ENCODE measurements around the gene CATSPERZ. TPM values are rescaled to one million over a fixed set of nuclear protein-coding genes. Genes with fewer than 3 reads are reported as not detected.

CATSPERZ gene
- total and polyA plus RNA-seq, 5 donors = 0.14 TPM; not detected in 4

- WGBS = 90% methylated on average over 33 of the region's 33 CpGs
- Histone ChIP-seq H3K27me3 (ENCODE audit: control insufficient read depth, insufficient read depth) (no peaks in the 10 kb centered on the region), H3K4me3 (ENCODE audit: low read length) (no peak overlapping the region), H3K9me3 (ENCODE audit: control insufficient read depth, low read length) (no peaks in the 10 kb centered on the region), H3K4me1 (ENCODE audit: control insufficient read depth, insufficient read depth, low read length) (peaks cover 3% of the 10 kb centered on the region), H3K27ac (ENCODE audit: low read length) (no peak overlapping the region)
- intact Hi-C loops (cut with DNase I) = no loop called here
- ATAC-seq = no peak
- peak in 1 of 3 donors; percentile 61 for DNase-seq
Measured at GRCh38 chr11:64352099-64352994, 52.2 kb downstream of the CATSPERZ start.

DNA sequence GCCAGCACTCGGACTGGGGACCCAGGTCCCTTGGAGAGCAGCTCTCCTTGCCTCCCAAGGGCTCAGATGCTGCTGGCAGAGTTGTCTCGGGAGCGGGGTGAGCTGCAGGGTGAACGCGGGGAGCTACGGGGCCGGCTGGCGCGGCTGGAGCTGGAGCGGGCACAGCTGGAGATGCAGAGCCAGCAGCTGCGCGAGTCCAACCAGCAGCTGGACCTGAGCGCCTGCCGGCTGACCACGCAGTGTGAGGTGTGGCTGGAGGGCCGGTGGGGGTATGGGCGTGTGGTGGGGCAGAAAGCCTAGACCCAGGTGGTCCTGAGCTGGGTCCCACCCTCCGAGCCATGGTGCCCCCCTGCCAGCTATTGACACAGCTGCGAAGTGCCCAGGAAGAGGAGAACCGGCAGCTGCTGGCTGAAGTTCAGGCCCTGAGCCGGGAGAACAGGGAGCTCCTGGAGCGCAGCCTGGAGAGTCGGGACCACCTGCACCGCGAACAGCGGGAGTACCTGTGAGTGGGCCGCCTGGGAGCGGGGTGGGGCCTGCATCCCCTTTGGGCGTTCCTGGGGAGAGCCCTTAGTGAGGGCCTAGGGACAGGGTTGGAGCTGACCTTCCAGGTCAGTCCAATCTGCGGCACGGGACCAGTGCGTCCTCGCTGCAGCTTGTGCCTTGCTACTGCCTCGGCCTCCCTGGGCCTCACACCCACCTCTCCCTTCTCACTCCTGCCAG is 53.0 kb downstream of the CATSPERZ start:
- peaks cover 5% of the 10 kb centered on the region for H3K4me1 ChIP-seq (ENCODE audit: control insufficient read depth, insufficient read depth, low read length)
- no peaks in the 10 kb centered on the region for H3K27me3 ChIP-seq (ENCODE audit: control insufficient read depth, insufficient read depth)
- intact Hi-C loops (cut with DNase I) = no loop called here
- DNase-seq (peak in 1 of 3 donors; percentile 65), ATAC-seq (no peak)
- H3K27ac ChIP-seq (ENCODE audit: low read length) = no peak overlapping the region
- no peaks in the 10 kb centered on the region for H3K9me3 ChIP-seq (ENCODE audit: control insufficient read depth, low read length)
- WGBS = 86% methylated on average over 34 of the region's 34 CpGs
- no peak overlapping the region for H3K4me3 ChIP-seq (ENCODE audit: low read length)

DNA sequence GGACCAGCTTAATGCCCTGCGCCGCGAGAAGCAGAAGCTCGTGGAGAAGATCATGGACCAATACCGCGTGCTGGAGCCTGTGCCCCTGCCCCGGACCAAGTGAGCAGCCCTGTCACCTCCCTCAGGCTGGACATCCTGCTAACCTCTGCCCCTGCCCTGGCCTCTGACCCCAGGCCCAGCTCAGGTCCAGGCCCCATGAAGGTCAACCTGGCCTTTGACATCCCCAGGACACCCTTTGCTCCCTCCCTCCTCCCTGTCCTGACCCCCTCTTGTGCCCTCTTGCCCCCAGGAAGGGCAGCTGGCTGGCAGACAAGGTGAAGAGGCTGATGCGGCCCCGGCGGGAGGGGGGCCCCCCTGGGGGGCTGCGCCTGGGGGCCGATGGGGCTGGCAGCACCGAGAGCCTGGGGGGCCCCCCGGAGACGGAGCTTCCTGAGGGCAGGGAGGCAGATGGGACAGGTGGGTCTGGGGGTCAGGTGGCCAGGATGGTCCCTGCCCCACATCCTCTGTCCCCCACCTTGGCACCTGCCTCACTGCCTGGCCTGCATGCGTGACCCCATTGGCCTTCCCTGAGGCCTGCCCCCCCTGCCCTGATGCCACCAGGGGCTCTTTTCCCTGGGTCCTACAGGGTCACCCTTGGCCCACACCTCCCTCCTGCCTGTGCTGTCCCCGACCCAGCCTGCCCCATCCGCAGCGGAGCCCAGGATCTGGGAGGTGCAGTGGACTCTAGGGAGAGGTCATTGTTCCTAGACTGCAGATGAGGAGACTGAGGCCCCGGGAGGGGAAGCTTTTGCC is 53.8 kb downstream of the CATSPERZ start:
- WGBS = 82% methylated on average over 20 of the region's 20 CpGs
- peaks cover 10% of the 10 kb centered on the region for H3K4me1 ChIP-seq (ENCODE audit: control insufficient read depth, insufficient read depth, low read length)
- no peaks in the 10 kb centered on the region for H3K9me3 ChIP-seq (ENCODE audit: control insufficient read depth, low read length)
- intact Hi-C loops (cut with DNase I) = no loop called here
- H3K27ac ChIP-seq (ENCODE audit: low read length) = no peak overlapping the region
- ATAC-seq (no peak), DNase-seq (peak in 2 of 3 donors; percentile 49 to 74)
- no peak overlapping the region for H3K4me3 ChIP-seq (ENCODE audit: low read length)
- H3K27me3 ChIP-seq (ENCODE audit: control insufficient read depth, insufficient read depth) = no peaks in the 10 kb centered on the region

Small RNAs within 50 kb of the gene (microRNA-seq; reads per million reads assigned to microRNA genes)
- gene MIR7155 = 0.42 to 1.6 reads per million in 2 donors

Other genes starting within 250 kb of the CATSPERZ start
- gene MACROD1, start 134.2 kb upstream of the CATSPERZ start, total RNA-seq = 10 to 100 TPM; 40.4 to 62.2 (median 52.6) TPM
- gene MACROD1, start 134.2 kb upstream of the CATSPERZ start, polyA plus RNA-seq = 63.8 TPM
- gene STIP1, start 114.2 kb upstream of the CATSPERZ start, total RNA-seq = 100 to 1,000 TPM in 2 of 4 donors, 10 to 100 TPM in 2; 93.0 to 170 (median 122) TPM
- 99.7 TPM for gene STIP1, start 114.2 kb upstream of the CATSPERZ start, polyA plus RNA-seq
- gene FERMT3, start 93.6 kb upstream of the CATSPERZ start, total RNA-seq = 10 to 100 TPM in 3 of 4 donors, 1 to 10 TPM in 1; 5.9 to 17.5 (median 12.3) TPM
- 5.2 TPM for gene FERMT3, start 93.6 kb upstream of the CATSPERZ start, polyA plus RNA-seq
- gene TRPT1, start 74.2 kb upstream of the CATSPERZ start, total RNA-seq = 10 to 100 TPM; 55.3 to 78.1 (median 67.4) TPM
- gene TRPT1, start 74.2 kb upstream of the CATSPERZ start, polyA plus RNA-seq = 95.4 TPM
- gene NUDT22, start 74.1 kb upstream of the CATSPERZ start, total RNA-seq = 10 to 100 TPM; 71.7 to 82.1 (median 78.1) TPM
- gene NUDT22, start 74.1 kb upstream of the CATSPERZ start, polyA plus RNA-seq = 65.7 TPM
- gene DNAJC4, start 69.8 kb upstream of the CATSPERZ start, total RNA-seq = 10 to 100 TPM; 46.3 to 61.0 (median 49.5) TPM
- gene DNAJC4, start 69.8 kb upstream of the CATSPERZ start, polyA plus RNA-seq = 95.7 TPM
- gene VEGFB, start 65.8 kb upstream of the CATSPERZ start, total RNA-seq = 100 to 1,000 TPM; 290 to 377 (median 344) TPM
- gene VEGFB, start 65.8 kb upstream of the CATSPERZ start, polyA plus RNA-seq = 340 TPM
- gene FKBP2, start 59.3 kb upstream of the CATSPERZ start, total RNA-seq = 10 to 100 TPM; 33.5 to 70.3 (median 64.4) TPM
- 173 TPM for gene FKBP2, start 59.3 kb upstream of the CATSPERZ start, polyA plus RNA-seq
- gene PPP1R14B, start 53.4 kb upstream of the CATSPERZ start, total RNA-seq = 100 to 1,000 TPM in 2 of 4 donors, 10 to 100 TPM in 2; 75.3 to 146 (median 105) TPM
- 99.9 TPM for gene PPP1R14B, start 53.4 kb upstream of the CATSPERZ start, polyA plus RNA-seq
- gene PLCB3, start 48.8 kb upstream of the CATSPERZ start, total RNA-seq = 10 to 100 TPM; 10.9 to 14.2 (median 13.7) TPM
- gene PLCB3, start 48.8 kb upstream of the CATSPERZ start, polyA plus RNA-seq = 7.9 TPM
- 100 to 1,000 TPM in 3 of 4 donors, 10 to 100 TPM in 1; 87.5 to 135 (median 111) TPM for gene BAD, start 15.7 kb upstream of the CATSPERZ start, total RNA-seq
- gene BAD, start 15.7 kb upstream of the CATSPERZ start, polyA plus RNA-seq = 164 TPM
- gene GPR137, start 14.5 kb upstream of the CATSPERZ start, total RNA-seq = 10 to 100 TPM; 31.3 to 41.7 (median 38.5) TPM
- 35.2 TPM for gene GPR137, start 14.5 kb upstream of the CATSPERZ start, polyA plus RNA-seq
- not detected for gene KCNK4, start 9.1 kb upstream of the CATSPERZ start, total RNA-seq
- gene KCNK4, start 9.1 kb upstream of the CATSPERZ start, polyA plus RNA-seq = 0.05 TPM
- 100 to 1,000 TPM; 132 to 171 (median 141) TPM for gene ESRRA, start 5.2 kb downstream of the CATSPERZ start, total RNA-seq
- 199 TPM for gene ESRRA, start 5.2 kb downstream of the CATSPERZ start, polyA plus RNA-seq
- 100 to 1,000 TPM in 3 of 4 donors, 10 to 100 TPM in 1; 91.7 to 103 (median 102) TPM for gene TRMT112, start 17.2 kb downstream of the CATSPERZ start, total RNA-seq
- gene TRMT112, start 17.2 kb downstream of the CATSPERZ start, polyA plus RNA-seq = 144 TPM
- gene PRDX5, start 17.8 kb downstream of the CATSPERZ start, total RNA-seq = 100 to 1,000 TPM; 258 to 356 (median 315) TPM
- gene PRDX5, start 17.8 kb downstream of the CATSPERZ start, polyA plus RNA-seq = 683 TPM
- gene CCDC88B, start 39.8 kb downstream of the CATSPERZ start, total RNA-seq = 10 to 100 TPM in 3 of 4 donors, 1 to 10 TPM in 1; 5.9 to 14.4 (median 11.6) TPM
- gene CCDC88B, start 39.8 kb downstream of the CATSPERZ start, polyA plus RNA-seq = 25.1 TPM
- 10 to 100 TPM; 17.0 to 17.6 (median 17.1) TPM for gene RPS6KA4, start 58.8 kb downstream of the CATSPERZ start, total RNA-seq
- gene RPS6KA4, start 58.8 kb downstream of the CATSPERZ start, polyA plus RNA-seq = 12.8 TPM

Measured in right cardiac atrium (tissue), 5 donors.